Skeletal muscle tissue (tissue), 4 donors: ENCODE results near the gene METTL14. TPM values are rescaled to one million over a fixed set of nuclear protein-coding genes. Genes with fewer than 3 reads are reported as not detected.

ENCODE experiments used
- H3K27ac ChIP-seq: one replicate; pipeline ENCODE4 v1.7.0; 2013; ENCODE audit warnings: mild to moderate bottlenecking, low read depth, low read length, inconsistent platforms
- H3K27me3 ChIP-seq, 3 donors: one replicate each; pipeline ENCODE4 v1.7.0; 2013; ENCODE audit warnings: low read length in 3 of 3; ENCODE audit not compliant: control insufficient read depth in 3 of 3, insufficient read depth in 3 of 3
- H3K36me3 ChIP-seq, 3 donors: one replicate each; pipeline ENCODE4 v1.7.0; 2013; ENCODE audit warnings: low read length in 3 of 3; ENCODE audit not compliant: control insufficient read depth in 3 of 3, insufficient read depth in 3 of 3
- H3K4me1 ChIP-seq, 3 donors: one replicate each; pipeline ENCODE4 v1.7.0; 2013; ENCODE audit warnings: low read length in 3 of 3, mild to moderate bottlenecking in 3 of 3; ENCODE audit not compliant: control insufficient read depth in 3 of 3, insufficient read depth in 3 of 3
- H3K4me3 ChIP-seq, 3 donors: one replicate each; pipeline ENCODE4 v1.7.0; 2013; ENCODE audit warnings: low read length in 3 of 3
- H3K9ac ChIP-seq, 3 donors: one replicate each; pipeline ENCODE4 v1.7.0; 2013; ENCODE audit warnings: low read length in 3 of 3, mild to moderate bottlenecking in 3 of 3, moderate library complexity in 2 of 3, low read depth in 1 of 3
- H3K9me3 ChIP-seq, 3 donors: one replicate each; pipeline ENCODE4 v1.7.0; 2013; ENCODE audit warnings: low read length in 3 of 3; ENCODE audit not compliant: control insufficient read depth in 3 of 3
- total RNA-seq: library from RNA; depleted of rRNA; stranded (reverse); fragments of >200 nt; gene quantifications from one replicate; pipeline ENCODE4 v1.2.3, GENCODE V29; 2014
- donor health status: Osteomylitis.

Gene METTL14
- total RNA-seq, 1 donor from 2014 or later, result 15.1 TPM

- H3K27ac ChIP-seq, result no peak overlapping the region
- H3K36me3 ChIP-seq, result peaks cover 10 to 37% (median 22%) of the 10 kb centered on the region in 3 donors
- H3K9me3 ChIP-seq, result no peaks in the 10 kb centered on the region
- no peak overlapping the region for H3K9ac ChIP-seq
- no peak overlapping the region for H3K4me3 ChIP-seq
- H3K4me1 ChIP-seq, result no peaks in the 10 kb centered on the region
- no peaks in the 10 kb centered on the region for H3K27me3 ChIP-seq
Measured at GRCh38 chr4:118732591-118733330, 47.6 kb downstream of the METTL14 start.

- H3K27me3 ChIP-seq, result no peaks in the 10 kb centered on the region
- no peak overlapping the region for H3K9ac ChIP-seq
- H3K36me3 ChIP-seq, result peaks cover 10 to 36% (median 15%) of the 10 kb centered on the region in 3 donors
- no peaks in the 10 kb centered on the region for H3K4me1 ChIP-seq
- no peak overlapping the region for H3K4me3 ChIP-seq
- H3K9me3 ChIP-seq, result no peaks in the 10 kb centered on the region
- no peak overlapping the region for H3K27ac ChIP-seq
Measured at GRCh38 chr4:118734491-118735205, 49.5 kb downstream of the METTL14 start.

- peaks cover 5 to 36% (median 8%) of the 10 kb centered on the region in 3 donors for H3K36me3 ChIP-seq
Measured at GRCh38 chr4:118736900-118737299, 51.7 kb downstream of the METTL14 start.

GRCh38 chr4:118738090-118738489, 52.9 kb downstream of the METTL14 start:
- Histone ChIP-seq H3K36me3 (peaks cover 2 to 36% (median 8%) of the 10 kb centered on the region in 3 donors), H3K27me3 (no peaks in the 10 kb centered on the region), H3K9ac (no peak overlapping the region), H3K4me1 (peaks cover 6% of the 10 kb centered on the region in 3 donors), H3K9me3 (no peaks in the 10 kb centered on the region), H3K27ac (no peak overlapping the region), H3K4me3 (no peak overlapping the region)

More at GRCh38 chr4:118736900-118737299, 51.7 kb downstream of the METTL14 start:
- Histone ChIP-seq H3K9ac (no peak overlapping the region), H3K4me1 (peaks cover 6% of the 10 kb centered on the region in 3 donors), H3K9me3 (no peaks in the 10 kb centered on the region), H3K27ac (no peak overlapping the region), H3K27me3 (no peaks in the 10 kb centered on the region), H3K4me3 (no peak overlapping the region)

- Histone ChIP-seq H3K4me3 (no peak overlapping the region), H3K9me3 (no peaks in the 10 kb centered on the region), H3K27me3 (no peaks in the 10 kb centered on the region), H3K27ac (no peak overlapping the region), H3K36me3 (peaks cover 2 to 43% (median 9%) of the 10 kb centered on the region in 3 donors), H3K9ac (no peak overlapping the region), H3K4me1 (peaks cover 6% of the 10 kb centered on the region in 3 donors)
Measured at GRCh38 chr4:118739022-118739713, 54.0 kb downstream of the METTL14 start.

- peaks cover 2 to 37% (median 9%) of the 10 kb centered on the region in 3 donors for H3K36me3 ChIP-seq
- peak overlapping the region; percentile 20 for H3K27ac ChIP-seq
- peaks cover 8 to 13% (median 13%) of the 10 kb centered on the region in 3 donors for H3K4me1 ChIP-seq
- no peaks in the 10 kb centered on the region for H3K9me3 ChIP-seq
- H3K27me3 ChIP-seq, result no peaks in the 10 kb centered on the region
- H3K4me3 ChIP-seq, result peak overlapping the region in 1 of 3 donors; percentile 51
- H3K9ac ChIP-seq, result peak overlapping the region in 1 of 3 donors; percentile 52
Measured at GRCh38 chr4:118740869-118741268, 55.7 kb downstream of the METTL14 start.

GRCh38 chr4:118741301-118741855, 56.2 kb downstream of the METTL14 start:
- Histone ChIP-seq H3K36me3 (peaks cover 2 to 33% (median 9%) of the 10 kb centered on the region in 3 donors), H3K27ac (peak overlapping the region; percentile 20), H3K27me3 (no peaks in the 10 kb centered on the region), H3K4me1 (peaks cover 11 to 17% (median 16%) of the 10 kb centered on the region in 3 donors), H3K4me3 (peak overlapping the region; percentile 25 to 51 (median 30)), H3K9ac (peak overlapping the region; percentile 41 to 63 (median 52)), H3K9me3 (no peaks in the 10 kb centered on the region)

GRCh38 chr4:118742050-118742449, 56.9 kb downstream of the METTL14 start:
- Histone ChIP-seq H3K4me3 (no peak overlapping the region), H3K9me3 (no peaks in the 10 kb centered on the region), H3K27ac (peak overlapping the region; percentile 20), H3K27me3 (no peaks in the 10 kb centered on the region), H3K4me1 (peaks cover 17 to 24% (median 22%) of the 10 kb centered on the region in 3 donors), H3K9ac (no peak overlapping the region), H3K36me3 (peaks cover 2 to 31% (median 5%) of the 10 kb centered on the region in 3 donors)

GRCh38 chr4:118743867-118744266, 58.7 kb downstream of the METTL14 start:
- peaks cover 0 to 23% (median 3%) of the 10 kb centered on the region in 3 donors for H3K36me3 ChIP-seq
- no peaks in the 10 kb centered on the region for H3K9me3 ChIP-seq
- H3K4me3 ChIP-seq, result no peak overlapping the region
- no peak overlapping the region for H3K9ac ChIP-seq
- H3K4me1 ChIP-seq, result peaks cover 17 to 24% (median 22%) of the 10 kb centered on the region in 3 donors
- H3K27me3 ChIP-seq, result no peaks in the 10 kb centered on the region
- no peak overlapping the region for H3K27ac ChIP-seq
